Measurements from ENCODE around the gene NEDD4. TPM values are rescaled to one million over a fixed set of nuclear protein-coding genes. Genes with fewer than 3 reads are reported as not detected.

NEDD4 gene
- total and polyA plus RNA-seq, 7 donors = 3.2 to 28.6 (median 19.4) TPM

- Histone ChIP-seq H3K27me3 (no peaks in the 10 kb centered on the region), H3K27ac (no peak overlapping the region), H3K9me3 (no peaks in the 10 kb centered on the region), H3K36me3 (no peaks in the 10 kb centered on the region), H3K4me3 (no peak overlapping the region), H3K4me1 (peaks cover 0 to 8% (median 0%) of the 10 kb centered on the region in 4 donors)
- TF ChIP-seq POLR2AphosphoS5 (IDR thresholded peaks at IDR 0.05) (no peak), POLR2A (IDR thresholded peaks at IDR 0.05) (no peak), EP300 (IDR thresholded peaks at IDR 0.05) (no peak)
- TF ChIP-seq, protein P1, sequence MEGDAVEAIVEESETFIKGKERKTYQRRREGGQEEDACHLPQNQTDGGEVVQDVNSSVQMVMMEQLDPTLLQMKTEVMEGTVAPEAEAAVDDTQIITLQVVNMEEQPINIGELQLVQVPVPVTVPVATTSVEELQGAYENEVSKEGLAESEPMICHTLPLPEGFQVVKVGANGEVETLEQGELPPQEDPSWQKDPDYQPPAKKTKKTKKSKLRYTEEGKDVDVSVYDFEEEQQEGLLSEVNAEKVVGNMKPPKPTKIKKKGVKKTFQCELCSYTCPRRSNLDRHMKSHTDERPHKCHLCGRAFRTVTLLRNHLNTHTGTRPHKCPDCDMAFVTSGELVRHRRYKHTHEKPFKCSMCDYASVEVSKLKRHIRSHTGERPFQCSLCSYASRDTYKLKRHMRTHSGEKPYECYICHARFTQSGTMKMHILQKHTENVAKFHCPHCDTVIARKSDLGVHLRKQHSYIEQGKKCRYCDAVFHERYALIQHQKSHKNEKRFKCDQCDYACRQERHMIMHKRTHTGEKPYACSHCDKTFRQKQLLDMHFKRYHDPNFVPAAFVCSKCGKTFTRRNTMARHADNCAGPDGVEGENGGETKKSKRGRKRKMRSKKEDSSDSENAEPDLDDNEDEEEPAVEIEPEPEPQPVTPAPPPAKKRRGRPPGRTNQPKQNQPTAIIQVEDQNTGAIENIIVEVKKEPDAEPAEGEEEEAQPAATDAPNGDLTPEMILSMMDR (IDR thresholded peaks at IDR 0.05) = no peak
- no peak for DNase-seq
- intact Hi-C loops (cut with DNase I) = no loop called here
These were observed 209.1 kb downstream of the NEDD4 start for GRCh38 chr15:55784286-55784685.

DNA sequence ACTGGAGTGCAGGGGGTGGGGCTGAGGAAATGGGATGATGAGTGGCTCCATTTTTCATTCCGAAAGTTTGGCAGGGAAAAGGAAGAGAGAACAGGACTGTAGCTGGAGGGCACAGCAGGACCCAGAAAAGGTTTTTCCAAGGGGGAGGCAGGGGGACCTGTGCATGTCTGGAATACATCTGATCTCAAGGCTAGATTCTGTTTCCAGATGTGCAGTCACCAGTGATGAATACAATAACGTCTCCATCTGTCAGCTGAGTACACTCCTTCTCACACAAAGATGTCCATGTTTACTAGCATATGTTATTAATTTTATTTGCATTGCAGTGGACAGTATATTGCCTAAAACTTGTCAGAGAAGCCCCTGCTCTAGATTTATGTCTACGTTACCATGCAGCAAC is 210.5 kb downstream of the NEDD4 start:
- H3K27ac ChIP-seq = no peak overlapping the region
- H3K36me3 ChIP-seq = no peaks in the 10 kb centered on the region
- no peaks in the 10 kb centered on the region for H3K27me3 ChIP-seq
- no peak overlapping the region for H3K4me3 ChIP-seq
- TF ChIP-seq, protein P1 (IDR thresholded peaks at IDR 0.05) = no peak
- TF ChIP-seq POLR2AphosphoS5 (IDR thresholded peaks at IDR 0.05) (no peak), EP300 (IDR thresholded peaks at IDR 0.05) (no peak), POLR2A (IDR thresholded peaks at IDR 0.05) (no peak)
- intact Hi-C loops (cut with DNase I) = no loop called here
- 67 to 80% methylated on average over 3 of the region's 3 CpGs for WGBS, 2 donors
- no peak for DNase-seq
- H3K4me1 ChIP-seq = peaks cover 0 to 8% (median 0%) of the 10 kb centered on the region in 4 donors
- H3K9me3 ChIP-seq = no peaks in the 10 kb centered on the region

DNA sequence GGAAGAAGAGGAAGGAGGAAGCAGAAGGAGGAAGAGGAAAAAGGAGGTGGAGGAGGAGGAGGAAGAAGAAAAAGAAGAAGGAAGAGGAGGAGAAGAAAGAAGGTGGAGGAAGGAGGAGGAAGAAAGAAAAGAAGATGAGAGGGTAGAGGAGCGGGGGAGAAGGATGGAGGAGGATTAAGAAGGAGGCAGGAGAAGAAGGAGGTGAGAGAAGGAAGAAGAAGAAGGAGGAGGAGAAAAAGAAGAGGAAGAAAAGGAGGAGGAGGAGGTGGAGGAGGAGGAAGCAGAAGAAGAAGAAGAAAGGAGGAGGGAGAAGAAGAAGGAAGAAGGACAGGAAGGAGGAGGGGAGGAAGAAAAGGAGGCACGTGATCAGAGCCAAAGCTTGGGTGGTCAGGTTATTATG is 213.1 kb downstream of the NEDD4 start:
- Histone ChIP-seq H3K4me3 (no peak overlapping the region), H3K4me1 (peaks cover 0 to 8% (median 0%) of the 10 kb centered on the region in 4 donors), H3K27me3 (no peaks in the 10 kb centered on the region), H3K9me3 (no peaks in the 10 kb centered on the region), H3K36me3 (no peaks in the 10 kb centered on the region), H3K27ac (no peak overlapping the region)
- TF ChIP-seq, protein P1 (IDR thresholded peaks at IDR 0.05) = no peak
- TF ChIP-seq POLR2AphosphoS5 (IDR thresholded peaks at IDR 0.05) (no peak), EP300 (IDR thresholded peaks at IDR 0.05) (no peak), POLR2A (IDR thresholded peaks at IDR 0.05) (no peak)
- 53 to 84% methylated on average over 1 to 2 of the region's 2 CpGs for WGBS, 2 donors
- DNase-seq = no peak
- intact Hi-C loops (cut with DNase I) = no loop called here

GRCh38 chr15:55778932-55779331 is 214.5 kb downstream of the NEDD4 start:
- TF ChIP-seq EP300 (IDR thresholded peaks at IDR 0.05) (no peak), POLR2AphosphoS5 (IDR thresholded peaks at IDR 0.05) (no peak), POLR2A (IDR thresholded peaks at IDR 0.05) (no peak)
- TF ChIP-seq, protein P1 (IDR thresholded peaks at IDR 0.05) = no peak
- Histone ChIP-seq H3K9me3 (no peaks in the 10 kb centered on the region), H3K27me3 (no peaks in the 10 kb centered on the region), H3K27ac (no peak overlapping the region), H3K4me1 (peaks cover 0 to 1% (median 0%) of the 10 kb centered on the region in 4 donors), H3K4me3 (no peak overlapping the region), H3K36me3 (no peaks in the 10 kb centered on the region)
- intact Hi-C loops (cut with DNase I) = no loop called here
- 80 to 88% methylated on average over 3 of the region's 3 CpGs for WGBS, 2 donors
- no peak for DNase-seq

Small RNA genes lying within 50 kb of the gene (small RNA-seq; reads per million reads assigned to genes)
- 0 to 0.06 (median 0) reads per million in 3 donors for gene RN7SL568P
